22Rv1 (cell line): ENCODE data around the gene C6orf89.
A peak's percentile ranks its signal among the peaks of the same experiment; 100 is the strongest.

ENCODE experiments used
- CTCF ChIP-seq: fragments of 450-650 bp; IDR thresholded peaks from 2 replicates; pipeline ENCODE4 v1.5.1; 2017; ENCODE audit warnings: mild to moderate bottlenecking
- ZFX ChIP-seq: fragments of 450-650 bp; IDR thresholded peaks from 2 replicates; pipeline ENCODE4 v1.6.1; 2017; ENCODE audit warnings: antibody characterized with exemption, borderline replicate concordance

GRCh38 chr6:36958775-36959554 lies 73.2 kb downstream of the C6orf89 start:
- TF ChIP-seq CTCF (peak; percentile 22), ZFX (no peak)
